CD4-positive, alpha-beta memory T cell (primary cell): ENCODE results near the gene ZC3H4. TPM values are rescaled to one million over a fixed set of nuclear protein-coding genes. Genes with fewer than 3 reads are reported as not detected.

Experiments used
- CTCF ChIA-PET: fragments of 350-600 bp; sonication (Branson Sonifier 250); formaldehyde crosslinking; loops from one replicate; lab custom pipeline; 2021; ENCODE audit warnings: inconsistent platforms; ENCODE audit not compliant: partially characterized antibody; lab: Charles Lee
- POLR2A ChIA-PET: fragments of 350-600 bp; sonication (Branson Sonifier 250); formaldehyde crosslinking; loops from one replicate; lab custom pipeline; 2021; ENCODE audit not compliant: partially characterized antibody; lab: Charles Lee
- DNase-seq, 5 donors: peaks; one replicate each; pipeline versions ENCODE4 v3.0.0 to v3.0.0-alpha.2; 2020 to 2022; ENCODE audit warnings: mixed read lengths in 1 of 5
- H3K27ac ChIP-seq: one replicate; pipeline ENCODE4 v1.7.0; 2013; ENCODE audit warnings: low read depth, low read length
- H3K27me3 ChIP-seq: 2 replicates; pipeline ENCODE4 v1.7.0; 2013; ENCODE audit warnings: mild to moderate bottlenecking, low read length, moderate library complexity; ENCODE audit not compliant: insufficient read depth
- H3K36me3 ChIP-seq: 2 replicates; pipeline ENCODE4 v1.7.0; 2013; ENCODE audit warnings: mild to moderate bottlenecking, low read length, moderate library complexity; ENCODE audit not compliant: insufficient read depth
- H3K4me1 ChIP-seq: 2 replicates; pipeline ENCODE4 v1.7.0; 2013; ENCODE audit warnings: mild to moderate bottlenecking, low read length, moderate library complexity; ENCODE audit not compliant: insufficient read depth
- H3K4me3 ChIP-seq, 2 donors: one replicate each; pipeline ENCODE4 v1.7.0; 2013; ENCODE audit warnings: low read length in 2 of 2, mild to moderate bottlenecking in 1 of 2
- H3K9me3 ChIP-seq, 2 donors: one replicate each; pipeline ENCODE4 v1.7.0; 2013; ENCODE audit warnings: low read length in 2 of 2, control low read depth in 1 of 2; ENCODE audit not compliant: control insufficient read depth in 1 of 2
- H3K27ac Mint-ChIP-seq, 7 donors: one replicate each; pipeline ENCODE4 v1.8.0; 2020 to 2021; ENCODE audit warnings: mixed read lengths in 7 of 7, mild to moderate bottlenecking in 6 of 7, inconsistent platforms in 3 of 7, moderate library complexity in 3 of 7
- H3K27me3 Mint-ChIP-seq, 2 donors: one replicate each; pipeline ENCODE4 v1.8.0; 2020 to 2021; ENCODE audit warnings: mixed read lengths in 2 of 2
- H3K36me3 Mint-ChIP-seq, 2 donors: one replicate each; pipeline ENCODE4 v1.8.0; 2020 to 2021; ENCODE audit warnings: mixed read lengths in 2 of 2, inconsistent platforms in 1 of 2, mild to moderate bottlenecking in 1 of 2
- H3K4me1 Mint-ChIP-seq, 4 donors: one replicate each; pipeline ENCODE4 v1.8.0; 2020 to 2021; ENCODE audit warnings: mixed read lengths in 4 of 4, mild to moderate bottlenecking in 1 of 4
- H3K4me3 Mint-ChIP-seq, 8 donors: one replicate each; pipeline ENCODE4 v1.8.0; 2020 to 2021; ENCODE audit warnings: mixed read lengths in 8 of 8, mild to moderate bottlenecking in 7 of 8, moderate library complexity in 6 of 8, inconsistent platforms in 3 of 8
- H3K9me3 Mint-ChIP-seq, 8 donors: one replicate each; pipeline ENCODE4 v1.8.0; 2020 to 2021; ENCODE audit warnings: mixed read lengths in 8 of 8, mild to moderate bottlenecking in 5 of 8, inconsistent platforms in 3 of 8, moderate library complexity in 1 of 8
- intact Hi-C: fragments of 100-400 bp; cut with micrococcal nuclease; formaldehyde crosslinking; loops from one replicate; pipeline ENCODE4 v1.15.1; 2023
- polyA plus RNA-seq, 2 donors: library from polyadenylated mRNA; unstranded; fragments of 300-500 nt; fragmentation: Illumina TruSeq; gene quantifications; one replicate each; pipeline ENCODE4 v1.2.3, GENCODE V29; 2021
- total RNA-seq, 2 experiments: library from RNA; stranded (reverse); gene quantifications; one replicate each; pipeline ENCODE4 v1.2.3, GENCODE V29; 2021

Gene ZC3H4
- total and polyA plus RNA-seq, 4 experiments from 2014 or later = 0.33 to 75.7 (median 39.1) TPM

GRCh38 chr19:47120470-47121067 is 7.0 kb upstream of the ZC3H4 start:
- Histone ChIP-seq H3K27me3 (no peaks in the 10 kb centered on the region), H3K4me1 (no peaks in the 10 kb centered on the region), H3K4me3 (no peak overlapping the region), H3K36me3 (no peaks in the 10 kb centered on the region), H3K9me3 (no peaks in the 10 kb centered on the region), H3K27ac (no peak overlapping the region)
- Mint-ChIP-seq H3K4me1 (peaks cover 3 to 10% (median 6%) of the 10 kb centered on the region in 4 donors), H3K27ac (no peak overlapping the region), H3K9me3 (no peaks in the 10 kb centered on the region), H3K4me3 (no peak overlapping the region), H3K36me3 (no peaks in the 10 kb centered on the region), H3K27me3 (no peaks in the 10 kb centered on the region)
- no peak for DNase-seq
- ChIA-PET CTCF (interaction anchor here (0.7 to 6.4 kb wide), 6 partner anchors 9 to 127 kb away, joined by 3 to 108 read pairs (median 4); no protein-coding TSS in a partner anchor), POLR2A (interaction anchor here (1.2 kb wide), 1 partner anchor 8 kb away, joined by 3 read pairs; the partner anchor contains the start of gene ZC3H4)
- intact Hi-C loops = no loop called here

GRCh38 chr19:47113850-47114651 is 475 bp upstream of the ZC3H4 start:
- H3K4me1 Mint-ChIP-seq = peaks cover 11 to 38% (median 22%) of the 10 kb centered on the region in 4 donors
- peak overlapping the region; percentile 99 to 100 (median 100) for H3K27ac Mint-ChIP-seq
- intact Hi-C loops = loop anchor here (1.0 to 5.0 kb wide), 7 partner anchors 17 to 327 kb away; partner anchors contain the start of genes ARHGAP35, INAFM1, SAE1 and TMEM160
- H3K27me3 Mint-ChIP-seq = no peaks in the 10 kb centered on the region
- DNase-seq = no peak
- H3K4me1 ChIP-seq = peaks cover 20% of the 10 kb centered on the region
- peaks cover 0 to 4% (median 0%) of the 10 kb centered on the region in 8 donors for H3K9me3 Mint-ChIP-seq
- peak overlapping the region; percentile 97 to 100 (median 98) for H3K4me3 Mint-ChIP-seq
- peaks cover 17 to 27% of the 10 kb centered on the region in 2 donors for H3K36me3 Mint-ChIP-seq
- ChIA-PET POLR2A (interaction anchor here (0.8 to 11.4 kb wide), 37 partner anchors 9 to 1646 kb away, joined by 3 to 307 read pairs (median 9); partner anchors contain the start of genes ARHGAP35, CALM3, CCDC9 and DHX34), CTCF (interaction anchor here (0.6 to 9.0 kb wide), 17 partner anchors 9 to 500 kb away, joined by 3 to 83 read pairs (median 5); partner anchors contain the start of gene SAE1)
- H3K27ac ChIP-seq = peak overlapping the region; percentile 98
- H3K27me3 ChIP-seq = no peaks in the 10 kb centered on the region
- H3K36me3 ChIP-seq = no peaks in the 10 kb centered on the region
- peak overlapping the region; percentile 85 to 95 for H3K4me3 ChIP-seq
- H3K9me3 ChIP-seq = no peaks in the 10 kb centered on the region

- ChIA-PET POLR2A (interaction anchor here (0.7 to 11.4 kb wide), 46 partner anchors 9 to 1953 kb away, joined by 3 to 307 read pairs (median 6); partner anchors contain the start of genes ARHGAP35, CALM3, CCDC9 and DHX34), CTCF (interaction anchor here (0.8 to 9.0 kb wide), 9 partner anchors 11 to 135 kb away, joined by 3 to 83 read pairs (median 10); no protein-coding TSS in a partner anchor)
- Mint-ChIP-seq H3K4me3 (peak overlapping the region; percentile 97 to 100 (median 98)), H3K9me3 (peaks cover 0 to 4% (median 0%) of the 10 kb centered on the region in 8 donors), H3K27me3 (no peaks in the 10 kb centered on the region), H3K4me1 (peaks cover 25 to 55% (median 37%) of the 10 kb centered on the region in 4 donors), H3K27ac (peak overlapping the region; percentile 99 to 100 (median 100)), H3K36me3 (peaks cover 17 to 30% of the 10 kb centered on the region in 2 donors)
- Histone ChIP-seq H3K27ac (peak overlapping the region; percentile 98), H3K4me1 (peaks cover 37% of the 10 kb centered on the region), H3K36me3 (no peaks in the 10 kb centered on the region), H3K4me3 (peak overlapping the region; percentile 90 to 95), H3K9me3 (no peaks in the 10 kb centered on the region), H3K27me3 (no peaks in the 10 kb centered on the region)
- peak; percentile 88 to 91 (median 90) for DNase-seq
- intact Hi-C loops = loop anchor here (2.0 to 5.0 kb wide), 3 partner anchors 18 to 326 kb away; partner anchors contain the start of gene SAE1
Observed at GRCh38 chr19:47112166-47112996, 1.2 kb downstream of the ZC3H4 start.

GRCh38 chr19:47111682-47112165 is 1.9 kb downstream of the ZC3H4 start:
- peaks cover 17 to 30% of the 10 kb centered on the region in 2 donors for H3K36me3 Mint-ChIP-seq
- peaks cover 0 to 4% (median 0%) of the 10 kb centered on the region in 8 donors for H3K9me3 Mint-ChIP-seq
- peak overlapping the region; percentile 88 to 100 (median 98) for H3K4me3 Mint-ChIP-seq
- Histone ChIP-seq H3K4me1 (peaks cover 43% of the 10 kb centered on the region), H3K36me3 (no peaks in the 10 kb centered on the region), H3K27me3 (no peaks in the 10 kb centered on the region), H3K27ac (peak overlapping the region; percentile 98), H3K4me3 (peak overlapping the region; percentile 89 to 95), H3K9me3 (no peaks in the 10 kb centered on the region)
- peak overlapping the region; percentile 99 to 100 (median 100) for H3K27ac Mint-ChIP-seq
- H3K4me1 Mint-ChIP-seq = peaks cover 32 to 61% (median 43%) of the 10 kb centered on the region in 4 donors
- no peak for DNase-seq
- intact Hi-C loops = loop anchor here (2.0 to 5.0 kb wide), 3 partner anchors 19 to 325 kb away; partner anchors contain the start of gene SAE1
- H3K27me3 Mint-ChIP-seq = no peaks in the 10 kb centered on the region
- ChIA-PET CTCF (interaction anchor here (0.6 to 9.0 kb wide), 6 partner anchors 9 to 132 kb away, joined by 3 to 83 read pairs (median 4); no protein-coding TSS in a partner anchor), POLR2A (interaction anchor here (0.6 to 11.4 kb wide), 22 partner anchors 10 to 397 kb away, joined by 3 to 307 read pairs (median 14); partner anchors contain the start of genes ARHGAP35, CCDC9, INAFM1 and SAE1)

GRCh38 chr19:47111006-47111621 is 2.5 kb downstream of the ZC3H4 start:
- peak overlapping the region; percentile 98 for H3K27ac ChIP-seq
- peak; percentile 43 to 70 (median 54) for DNase-seq
- intact Hi-C loops = loop anchor here (5.0 kb wide), 1 partner anchor 34 kb away; no protein-coding TSS in a partner anchor
- H3K27ac Mint-ChIP-seq = peak overlapping the region; percentile 93 to 100 (median 97)
- H3K4me1 Mint-ChIP-seq = peaks cover 34 to 63% (median 48%) of the 10 kb centered on the region in 4 donors
- H3K36me3 Mint-ChIP-seq = peaks cover 17 to 30% of the 10 kb centered on the region in 2 donors
- no peaks in the 10 kb centered on the region for H3K27me3 ChIP-seq
- peak overlapping the region; percentile 89 to 95 for H3K4me3 ChIP-seq
- H3K9me3 ChIP-seq = no peaks in the 10 kb centered on the region
- peaks cover 50% of the 10 kb centered on the region for H3K4me1 ChIP-seq
- peak overlapping the region; percentile 88 to 99 (median 98) for H3K4me3 Mint-ChIP-seq
- CTCF ChIA-PET = interaction anchor here (0.6 to 9.0 kb wide), 6 partner anchors 10 to 194 kb away, joined by 3 to 83 read pairs (median 4); no protein-coding TSS in a partner anchor
- H3K36me3 ChIP-seq = no peaks in the 10 kb centered on the region
- no peaks in the 10 kb centered on the region for H3K27me3 Mint-ChIP-seq
- H3K9me3 Mint-ChIP-seq = peaks cover 0 to 4% (median 0%) of the 10 kb centered on the region in 8 donors
- POLR2A ChIA-PET = interaction anchor here (0.6 to 11.4 kb wide), 21 partner anchors 9 to 396 kb away, joined by 3 to 307 read pairs (median 12); partner anchors contain the start of genes ARHGAP35, CCDC9, INAFM1 and SAE1
